ENCODE results near the gene RRP1B.

DNA sequence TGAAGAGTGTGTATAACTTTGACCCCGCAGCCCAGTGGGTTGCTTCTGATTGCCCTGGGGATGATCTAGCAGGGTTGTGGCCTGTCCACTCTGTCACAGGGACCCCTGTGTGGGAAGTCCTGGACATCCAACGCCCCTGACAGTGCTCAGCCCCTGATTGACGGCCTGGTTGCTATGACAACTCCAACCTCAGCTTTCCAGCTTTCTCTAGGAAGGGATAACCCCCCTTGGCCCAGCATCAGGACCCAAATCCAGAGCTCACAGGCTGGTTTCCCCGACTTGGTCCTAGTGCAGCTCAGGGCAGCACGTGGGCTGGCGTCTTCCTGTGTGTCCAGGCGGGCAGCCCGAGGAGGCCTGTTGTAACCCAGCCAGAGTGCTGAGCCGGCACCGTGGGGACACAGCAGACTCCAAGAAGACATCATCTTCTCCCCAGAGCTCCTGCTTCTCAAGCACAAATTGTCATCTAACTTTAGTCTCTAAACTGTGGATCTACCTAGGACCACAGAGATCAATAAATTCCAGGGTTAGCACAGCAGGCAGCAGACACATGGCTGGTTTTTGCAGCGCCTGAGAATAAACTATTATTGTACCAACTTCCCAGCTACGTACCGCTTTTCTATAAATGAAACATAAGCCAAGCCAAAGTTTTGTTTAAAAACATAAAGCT is 40.7 kb downstream of the RRP1B start:
- TF ChIP-seq POLR2AphosphoS5 (IDR thresholded peaks at IDR 0.05; ENCODE audit: low read depth) (no peak), CTCF (conservative IDR thresholded peaks at IDR 0.05; ENCODE audit: low read depth in 2 of 2) (no peak), EZH2 (IDR thresholded peaks at IDR 0.05; ENCODE audit: low read depth, unreplicated experiment) (no peak), CREB1 (CRISPR knock-in tag; IDR thresholded peaks at IDR 0.05; ENCODE audit: low read depth) (no peak), EZH2phosphoT487 (IDR thresholded peaks at IDR 0.05; ENCODE audit: unreplicated experiment) (no peak), ZNF331 (CRISPR knock-in tag; IDR thresholded peaks at IDR 0.05; ENCODE audit: low read depth) (no peak), ZNF114 (CRISPR knock-in tag; IDR thresholded peaks at IDR 0.05) (no peak), JUNB (IDR thresholded peaks at IDR 0.05; ENCODE audit: unreplicated experiment) (no peak), NANOG (IDR thresholded peaks at IDR 0.05; ENCODE audit: borderline replicate concordance) (no peak), STAT1 (IDR thresholded peaks at IDR 0.05; ENCODE audit: unreplicated experiment) (no peak)
- TF ChIP-seq, protein P1, sequence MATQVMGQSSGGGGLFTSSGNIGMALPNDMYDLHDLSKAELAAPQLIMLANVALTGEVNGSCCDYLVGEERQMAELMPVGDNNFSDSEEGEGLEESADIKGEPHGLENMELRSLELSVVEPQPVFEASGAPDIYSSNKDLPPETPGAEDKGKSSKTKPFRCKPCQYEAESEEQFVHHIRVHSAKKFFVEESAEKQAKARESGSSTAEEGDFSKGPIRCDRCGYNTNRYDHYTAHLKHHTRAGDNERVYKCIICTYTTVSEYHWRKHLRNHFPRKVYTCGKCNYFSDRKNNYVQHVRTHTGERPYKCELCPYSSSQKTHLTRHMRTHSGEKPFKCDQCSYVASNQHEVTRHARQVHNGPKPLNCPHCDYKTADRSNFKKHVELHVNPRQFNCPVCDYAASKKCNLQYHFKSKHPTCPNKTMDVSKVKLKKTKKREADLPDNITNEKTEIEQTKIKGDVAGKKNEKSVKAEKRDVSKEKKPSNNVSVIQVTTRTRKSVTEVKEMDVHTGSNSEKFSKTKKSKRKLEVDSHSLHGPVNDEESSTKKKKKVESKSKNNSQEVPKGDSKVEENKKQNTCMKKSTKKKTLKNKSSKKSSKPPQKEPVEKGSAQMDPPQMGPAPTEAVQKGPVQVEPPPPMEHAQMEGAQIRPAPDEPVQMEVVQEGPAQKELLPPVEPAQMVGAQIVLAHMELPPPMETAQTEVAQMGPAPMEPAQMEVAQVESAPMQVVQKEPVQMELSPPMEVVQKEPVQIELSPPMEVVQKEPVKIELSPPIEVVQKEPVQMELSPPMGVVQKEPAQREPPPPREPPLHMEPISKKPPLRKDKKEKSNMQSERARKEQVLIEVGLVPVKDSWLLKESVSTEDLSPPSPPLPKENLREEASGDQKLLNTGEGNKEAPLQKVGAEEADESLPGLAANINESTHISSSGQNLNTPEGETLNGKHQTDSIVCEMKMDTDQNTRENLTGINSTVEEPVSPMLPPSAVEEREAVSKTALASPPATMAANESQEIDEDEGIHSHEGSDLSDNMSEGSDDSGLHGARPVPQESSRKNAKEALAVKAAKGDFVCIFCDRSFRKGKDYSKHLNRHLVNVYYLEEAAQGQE (IDR thresholded peaks at IDR 0.05; ENCODE audit: unreplicated experiment) = no peak
- TF ChIP-seq, protein P2, sequence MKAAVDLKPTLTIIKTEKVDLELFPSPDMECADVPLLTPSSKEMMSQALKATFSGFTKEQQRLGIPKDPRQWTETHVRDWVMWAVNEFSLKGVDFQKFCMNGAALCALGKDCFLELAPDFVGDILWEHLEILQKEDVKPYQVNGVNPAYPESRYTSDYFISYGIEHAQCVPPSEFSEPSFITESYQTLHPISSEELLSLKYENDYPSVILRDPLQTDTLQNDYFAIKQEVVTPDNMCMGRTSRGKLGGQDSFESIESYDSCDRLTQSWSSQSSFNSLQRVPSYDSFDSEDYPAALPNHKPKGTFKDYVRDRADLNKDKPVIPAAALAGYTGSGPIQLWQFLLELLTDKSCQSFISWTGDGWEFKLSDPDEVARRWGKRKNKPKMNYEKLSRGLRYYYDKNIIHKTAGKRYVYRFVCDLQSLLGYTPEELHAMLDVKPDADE (IDR thresholded peaks at IDR 0.05) = no peak

All from GM23338 (cell line).